ENCODE data around the gene MGST2. TPM values are rescaled to one million over a fixed set of nuclear protein-coding genes. Genes with fewer than 3 reads are reported as not detected.

The MGST2 gene
- polyA plus RNA-seq, 1 donor (not counting 4 experiments of a cell fraction or from before 2014, with no cell fraction given): 57.6 TPM

DNA sequence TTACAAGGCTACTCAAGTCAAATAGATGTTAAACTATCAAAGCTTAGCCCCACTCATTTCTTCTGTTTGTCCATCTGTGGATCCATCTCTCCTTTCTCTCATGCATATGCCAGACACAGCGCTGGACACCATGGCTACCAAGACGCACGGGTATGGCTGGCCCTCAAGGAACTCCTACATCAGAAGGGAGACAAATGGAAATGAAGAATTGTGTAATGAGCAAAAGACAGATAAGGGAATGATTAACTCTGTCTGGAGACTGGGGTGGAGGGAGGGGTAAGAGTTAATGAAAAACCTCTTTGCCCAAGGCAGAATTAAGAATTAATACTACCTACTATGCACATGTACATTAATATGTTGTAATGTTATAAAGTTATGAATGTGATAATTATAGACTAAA is 88.1 kb downstream of the MGST2 start:
- H3K4me2 ChIP-seq (ENCODE audit: control insufficient read depth, extremely low read depth, insufficient read depth, low read depth, low read length): no peak overlapping the region
- H3K9me1 ChIP-seq (ENCODE audit: control insufficient read depth, extremely low read depth, insufficient read depth, low read length): no peaks in the 10 kb centered on the region
- DNase-seq (ENCODE audit: low read depth, low spot score): no peak
- dilution Hi-C loops (cut with MboI; ENCODE audit: extremely low pct_ligation_motif_present, low sequenced_read_pairs): no loop called here
- no peaks in the 10 kb centered on the region for H3K79me2 ChIP-seq (ENCODE audit: control insufficient read depth, insufficient read depth, low read length)
- TF ChIP-seq, protein P1, sequence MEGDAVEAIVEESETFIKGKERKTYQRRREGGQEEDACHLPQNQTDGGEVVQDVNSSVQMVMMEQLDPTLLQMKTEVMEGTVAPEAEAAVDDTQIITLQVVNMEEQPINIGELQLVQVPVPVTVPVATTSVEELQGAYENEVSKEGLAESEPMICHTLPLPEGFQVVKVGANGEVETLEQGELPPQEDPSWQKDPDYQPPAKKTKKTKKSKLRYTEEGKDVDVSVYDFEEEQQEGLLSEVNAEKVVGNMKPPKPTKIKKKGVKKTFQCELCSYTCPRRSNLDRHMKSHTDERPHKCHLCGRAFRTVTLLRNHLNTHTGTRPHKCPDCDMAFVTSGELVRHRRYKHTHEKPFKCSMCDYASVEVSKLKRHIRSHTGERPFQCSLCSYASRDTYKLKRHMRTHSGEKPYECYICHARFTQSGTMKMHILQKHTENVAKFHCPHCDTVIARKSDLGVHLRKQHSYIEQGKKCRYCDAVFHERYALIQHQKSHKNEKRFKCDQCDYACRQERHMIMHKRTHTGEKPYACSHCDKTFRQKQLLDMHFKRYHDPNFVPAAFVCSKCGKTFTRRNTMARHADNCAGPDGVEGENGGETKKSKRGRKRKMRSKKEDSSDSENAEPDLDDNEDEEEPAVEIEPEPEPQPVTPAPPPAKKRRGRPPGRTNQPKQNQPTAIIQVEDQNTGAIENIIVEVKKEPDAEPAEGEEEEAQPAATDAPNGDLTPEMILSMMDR (optimal IDR thresholded peaks at IDR 0.05 in 1 of 3, IDR thresholded peaks at IDR 0.05 in 1 of 3, conservative IDR thresholded peaks at IDR 0.05 in 1 of 3; ENCODE audit: extremely low read depth in 1 of 3, insufficient read depth in 2 of 3, low read length in 3 of 3): no peak
- no peak for TF ChIP-seq EZH2 (IDR thresholded peaks at IDR 0.05; ENCODE audit: low read length)
- H3K27me3 ChIP-seq (ENCODE audit: control insufficient read depth, extremely low read depth, insufficient read depth, low read length): no peaks in the 10 kb centered on the region
- no peak overlapping the region for H3K27ac ChIP-seq (ENCODE audit: control insufficient read depth, insufficient read depth, low read length)
- no peak overlapping the region for H3K9ac ChIP-seq (ENCODE audit: control insufficient read depth, extremely low read depth, insufficient read depth, low read length)
- H4K20me1 ChIP-seq (ENCODE audit: control insufficient read depth, extremely low read depth, insufficient read depth, low read length): no peaks in the 10 kb centered on the region
- H2AFZ ChIP-seq (ENCODE audit: control insufficient read depth, low read length): no peak overlapping the region
- no peaks in the 10 kb centered on the region for H3K4me1 ChIP-seq (ENCODE audit: control insufficient read depth, extremely low read depth, insufficient read depth, low read length)
- H3K36me3 ChIP-seq (ENCODE audit: control insufficient read depth in 2 of 2, extremely low read depth in 1 of 2, insufficient read depth in 2 of 2, low read length in 2 of 2): no peaks in the 10 kb centered on the region
- FAIRE-seq: no peak
- H3K9me3 ChIP-seq (ENCODE audit: control insufficient read depth, low read depth, low read length): no peaks in the 10 kb centered on the region
- H3K4me3 ChIP-seq (ENCODE audit: control insufficient read depth in 2 of 3, extremely low read depth in 1 of 3, insufficient read depth in 2 of 3, low read depth in 1 of 3, low read length in 3 of 3): no peak overlapping the region

Other genes with a start within 250 kb of the MGST2 start
- 3.2 to 4.4 TPM (median 3.2 TPM) in 3 replicates for gene RAB33B, start 211.7 kb upstream of the MGST2 start, polyA plus RNA-seq
- gene SETD7, start 109.6 kb upstream of the MGST2 start, polyA plus RNA-seq: 14.2 to 18.8 TPM (median 15.8 TPM) in 3 replicates

Measured in keratinocyte (primary cell).